ENCODE results near the gene NPLOC4.

NPLOC4 gene

DNA sequence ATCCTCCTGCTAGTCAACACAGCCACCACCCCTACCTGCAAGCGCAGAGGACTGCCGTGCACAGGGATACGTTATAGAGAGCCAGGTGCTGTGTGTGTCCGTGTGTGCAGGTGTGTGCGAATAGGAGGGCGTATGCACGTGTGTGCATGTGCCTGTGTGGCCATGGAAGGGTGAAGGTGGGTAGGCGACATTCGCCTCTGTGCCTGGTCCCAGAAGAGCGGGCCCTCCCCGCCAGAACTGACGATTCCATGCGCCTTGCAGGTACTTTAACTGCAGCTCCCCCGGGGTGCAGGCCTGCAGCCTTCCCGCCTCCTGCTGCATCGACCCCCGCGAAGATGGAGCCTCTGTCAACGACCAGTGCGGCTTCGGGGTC lies 10.7 kb upstream of the NPLOC4 start:
- H3K4me3 ChIP-seq (ENCODE audit: low read depth, low read length): no peak overlapping the region
- DNase-seq (ENCODE audit: low read depth): no peak
- TF ChIP-seq, protein P1, sequence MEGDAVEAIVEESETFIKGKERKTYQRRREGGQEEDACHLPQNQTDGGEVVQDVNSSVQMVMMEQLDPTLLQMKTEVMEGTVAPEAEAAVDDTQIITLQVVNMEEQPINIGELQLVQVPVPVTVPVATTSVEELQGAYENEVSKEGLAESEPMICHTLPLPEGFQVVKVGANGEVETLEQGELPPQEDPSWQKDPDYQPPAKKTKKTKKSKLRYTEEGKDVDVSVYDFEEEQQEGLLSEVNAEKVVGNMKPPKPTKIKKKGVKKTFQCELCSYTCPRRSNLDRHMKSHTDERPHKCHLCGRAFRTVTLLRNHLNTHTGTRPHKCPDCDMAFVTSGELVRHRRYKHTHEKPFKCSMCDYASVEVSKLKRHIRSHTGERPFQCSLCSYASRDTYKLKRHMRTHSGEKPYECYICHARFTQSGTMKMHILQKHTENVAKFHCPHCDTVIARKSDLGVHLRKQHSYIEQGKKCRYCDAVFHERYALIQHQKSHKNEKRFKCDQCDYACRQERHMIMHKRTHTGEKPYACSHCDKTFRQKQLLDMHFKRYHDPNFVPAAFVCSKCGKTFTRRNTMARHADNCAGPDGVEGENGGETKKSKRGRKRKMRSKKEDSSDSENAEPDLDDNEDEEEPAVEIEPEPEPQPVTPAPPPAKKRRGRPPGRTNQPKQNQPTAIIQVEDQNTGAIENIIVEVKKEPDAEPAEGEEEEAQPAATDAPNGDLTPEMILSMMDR (IDR thresholded peaks at IDR 0.05; ENCODE audit: control insufficient read depth, extremely low read depth, insufficient read depth): no peak

DNA sequence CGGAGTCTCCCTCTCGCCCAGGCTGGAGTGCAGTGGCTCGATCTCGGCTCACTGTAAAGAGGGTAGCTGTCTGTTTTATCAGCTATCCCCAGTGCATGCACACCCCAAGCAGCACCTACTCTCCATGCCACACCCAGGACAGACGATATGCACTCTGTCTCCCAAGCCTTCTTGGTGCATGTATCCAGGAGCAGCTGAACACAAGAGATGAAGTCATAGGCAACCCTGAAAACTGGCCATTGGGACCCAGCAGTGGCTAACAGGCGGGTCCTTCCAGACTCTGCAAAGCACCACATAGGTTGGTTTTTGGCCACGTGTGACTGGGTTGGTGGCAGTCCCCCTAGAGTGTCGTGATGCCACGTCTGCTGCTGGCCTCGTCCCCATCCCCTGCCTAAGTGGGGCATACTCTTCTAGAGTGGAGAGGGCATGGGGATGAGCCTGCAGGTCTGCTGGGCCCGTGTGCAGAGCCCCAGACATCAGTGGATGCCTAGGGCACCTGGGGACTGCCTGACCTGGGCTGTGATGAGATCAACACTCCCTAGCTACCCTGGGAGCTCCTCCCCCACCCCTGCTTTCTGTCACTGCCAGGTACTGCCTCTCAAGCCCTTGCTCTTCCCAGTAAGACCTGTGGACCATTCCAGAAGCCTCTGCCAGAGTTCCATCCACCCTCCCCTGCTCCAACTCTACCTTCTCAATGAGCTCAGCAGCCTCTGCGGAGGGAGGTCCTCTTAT lies 10.1 kb upstream of the NPLOC4 start:
- no peak for DNase-seq (ENCODE audit: low read depth)
- no peak overlapping the region for H3K4me3 ChIP-seq (ENCODE audit: low read depth, low read length)
- TF ChIP-seq, protein P1 (IDR thresholded peaks at IDR 0.05; ENCODE audit: control insufficient read depth, extremely low read depth, insufficient read depth): no peak

DNA sequence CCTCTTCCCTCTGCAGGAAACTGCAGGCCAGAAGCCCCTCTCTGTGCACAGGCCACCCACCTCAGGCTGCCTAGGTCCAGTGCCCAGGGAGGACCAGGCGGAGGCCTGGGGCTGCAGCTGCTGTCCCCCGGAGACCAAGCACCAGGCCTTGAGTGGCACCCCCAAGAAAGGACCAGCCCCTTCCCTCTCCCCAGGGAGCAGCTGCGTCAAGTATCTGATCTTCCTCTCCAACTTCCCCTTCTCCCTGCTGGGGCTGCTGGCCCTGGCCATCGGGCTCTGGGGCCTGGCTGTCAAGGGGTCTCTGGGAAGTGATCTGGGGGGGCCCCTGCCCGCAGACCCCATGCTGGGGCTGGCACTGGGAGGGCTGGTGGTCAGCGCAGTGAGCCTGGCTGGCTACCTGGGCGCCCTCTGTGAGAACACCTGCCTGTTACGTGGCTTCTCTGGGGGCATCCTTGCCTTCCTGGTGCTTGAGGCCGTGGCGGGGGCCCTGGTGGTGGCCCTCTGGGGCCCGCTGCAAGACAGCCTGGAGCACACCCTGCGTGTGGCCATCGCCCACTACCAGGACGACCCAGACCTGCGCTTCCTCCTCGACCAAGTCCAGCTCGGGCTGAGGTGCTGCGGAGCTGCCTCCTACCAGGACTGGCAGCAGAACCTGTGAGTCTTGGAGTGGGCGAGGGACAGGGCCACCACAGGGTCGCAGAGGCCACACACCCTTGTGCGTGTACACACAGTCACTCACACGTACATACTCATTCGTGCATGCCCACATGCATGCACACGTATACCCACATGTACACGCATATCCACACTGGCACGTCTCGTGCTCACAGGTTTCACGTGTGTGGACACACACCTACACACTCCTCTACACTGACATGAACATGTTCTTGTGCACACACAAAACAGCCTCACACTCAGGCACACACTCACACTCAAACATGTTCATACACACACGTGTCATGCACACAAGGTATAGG lies 8.4 kb upstream of the NPLOC4 start:
- no peak overlapping the region for H3K4me3 ChIP-seq (ENCODE audit: low read depth, low read length)
- TF ChIP-seq, protein P1 (IDR thresholded peaks at IDR 0.05; ENCODE audit: control insufficient read depth, extremely low read depth, insufficient read depth): no peak
- DNase-seq (ENCODE audit: low read depth): no peak

DNA sequence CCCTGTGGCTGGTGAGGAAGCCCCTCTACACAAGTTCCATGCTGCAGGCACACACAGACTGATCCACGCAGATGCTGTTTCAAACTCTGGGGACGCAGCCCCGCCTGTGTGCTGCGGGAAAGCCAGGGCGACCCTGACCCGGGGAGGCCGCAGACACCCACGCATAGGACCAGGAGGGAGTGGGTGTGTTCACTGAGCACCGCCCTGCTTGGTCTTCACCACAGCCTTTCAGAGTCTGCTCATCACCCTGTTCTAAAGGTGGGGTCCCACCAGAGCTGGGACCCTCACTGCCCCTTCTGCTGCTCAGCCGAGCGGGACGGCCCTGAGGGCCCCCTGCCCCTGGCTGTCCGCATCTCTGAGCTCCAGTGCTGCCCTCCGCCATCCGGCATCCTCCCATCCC lies 7.6 kb upstream of the NPLOC4 start:
- H3K4me3 ChIP-seq (ENCODE audit: low read depth, low read length): no peak overlapping the region
- TF ChIP-seq, protein P1 (IDR thresholded peaks at IDR 0.05; ENCODE audit: control insufficient read depth, extremely low read depth, insufficient read depth): no peak
- no peak for DNase-seq (ENCODE audit: low read depth)

DNA sequence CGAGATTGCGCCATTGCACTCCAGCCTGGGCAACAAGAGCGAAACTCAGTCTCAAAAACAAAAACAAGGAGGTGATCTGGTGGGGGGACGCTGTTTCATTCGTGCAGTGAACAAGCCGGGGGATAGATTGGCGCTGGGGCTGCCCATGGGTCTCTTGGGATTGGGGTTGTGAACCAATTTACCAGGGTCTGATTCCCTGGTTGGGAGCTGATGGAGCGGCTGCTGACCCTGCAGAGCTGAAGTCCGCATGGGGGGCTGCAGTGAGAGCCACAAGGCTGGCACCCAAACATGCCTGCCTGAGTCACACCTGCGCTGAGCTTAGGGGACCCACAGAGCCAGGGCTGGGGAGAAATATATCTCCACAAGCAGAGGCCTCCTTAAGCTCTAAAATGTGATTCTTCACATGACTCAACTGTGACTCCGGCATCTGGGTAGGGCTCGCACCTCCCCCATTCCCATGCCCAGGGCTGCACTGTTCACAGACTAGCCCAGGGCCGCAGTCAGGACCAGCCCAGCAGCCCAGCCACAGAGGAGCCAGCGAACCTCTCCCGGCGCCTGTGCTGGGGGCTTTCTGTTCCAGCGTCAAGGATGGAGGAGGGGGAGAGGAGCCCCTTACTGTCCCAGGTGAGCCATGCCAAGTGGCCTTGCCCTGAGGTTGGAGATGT lies 5.0 kb upstream of the NPLOC4 start:
- no peak overlapping the region for H3K4me3 ChIP-seq (ENCODE audit: low read depth, low read length)
- DNase-seq (ENCODE audit: low read depth): no peak

DNA sequence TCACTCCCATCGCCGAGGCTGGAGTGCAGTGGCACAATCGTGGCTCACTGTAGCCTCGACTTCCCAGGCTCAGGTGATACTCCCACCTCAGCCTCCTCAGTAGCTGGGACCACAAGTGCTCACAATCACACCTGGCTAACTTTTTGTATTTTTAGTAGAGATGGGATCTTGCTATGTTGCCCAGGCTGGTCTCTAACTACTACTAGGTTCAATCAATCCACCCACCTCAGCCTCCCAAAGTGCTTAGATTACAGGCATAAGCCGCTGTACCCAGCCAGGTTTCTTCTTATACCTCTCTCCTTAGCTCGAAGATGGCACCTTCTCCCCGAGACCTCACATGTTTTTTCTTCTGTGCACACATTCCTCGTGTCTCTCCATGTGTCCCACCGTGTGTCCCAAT lies 3.1 kb upstream of the NPLOC4 start:
- no peak overlapping the region for H3K4me3 ChIP-seq (ENCODE audit: low read depth, low read length)
- TF ChIP-seq, protein P1 (IDR thresholded peaks at IDR 0.05; ENCODE audit: control insufficient read depth, extremely low read depth, insufficient read depth): no peak
- no peak for DNase-seq (ENCODE audit: low read depth)

More for the DNA sequence above, 5.0 kb upstream of the NPLOC4 start:
- TF ChIP-seq, protein P1 (IDR thresholded peaks at IDR 0.05; ENCODE audit: control insufficient read depth, extremely low read depth, insufficient read depth): no peak
